GM23338 (cell line): ENCODE results near the gene ARHGEF40. TPM values are rescaled to one million over a fixed set of nuclear protein-coding genes. Genes with fewer than 3 reads are reported as not detected.

ENCODE experiments used
- ATAC-seq: fragments of 200-7000 bp; cut with Tn5 transposase; 3 replicates; pipeline ENCODE4 v1.9.1; 2020
- DNase-seq: peaks from one replicate; pipeline ENCODE4 v3.0.0-alpha.2; 2015; ENCODE audit warnings: low spot score
- H2AFZ ChIP-seq: fragments of 200-600 bp; sonication (generic); 2 replicates; pipeline ENCODE4 v1.8.0; 2016; ENCODE audit warnings: antibody characterized with exemption, mild to moderate bottlenecking, moderate library complexity
- H3F3A ChIP-seq: fragments of 200-600 bp; sonication (generic); replicated peaks from 2 replicates; pipeline ENCODE4 v1.8.0; 2017; ENCODE audit warnings: antibody characterized with exemption, mixed run types, low read depth
- H3K27ac ChIP-seq: fragments of 200-600 bp; sonication (generic); 2 replicates; pipeline ENCODE4 v1.6.1; 2016; ENCODE audit warnings: low read depth
- H3K27me3 ChIP-seq: fragments of 200-600 bp; sonication (generic); 2 replicates; pipeline ENCODE4 v1.8.0; 2016; ENCODE audit warnings: mild to moderate bottlenecking, mixed run types, moderate library complexity; ENCODE audit not compliant: insufficient read depth
- H3K36me3 ChIP-seq: fragments of 200-600 bp; sonication (generic); 2 replicates; pipeline ENCODE4 v1.8.0; 2016; ENCODE audit warnings: mild to moderate bottlenecking; ENCODE audit not compliant: insufficient read depth
- H3K4me1 ChIP-seq: fragments of 200-600 bp; sonication (generic); 2 replicates; pipeline ENCODE4 v1.8.0; 2016; ENCODE audit warnings: mild to moderate bottlenecking, moderate library complexity; ENCODE audit not compliant: insufficient read depth
- H3K4me2 ChIP-seq: fragments of 200-600 bp; sonication (generic); 2 replicates; pipeline ENCODE4 v1.7.1; 2017; ENCODE audit warnings: mixed run types
- H3K4me3 ChIP-seq: fragments of 200-600 bp; sonication (generic); 2 replicates; pipeline ENCODE4 v1.6.1; 2016; ENCODE audit warnings: mixed run types
- H3K79me2 ChIP-seq: fragments of 200-600 bp; sonication (generic); replicated peaks from 2 replicates; pipeline ENCODE4 v1.8.0; 2017; ENCODE audit warnings: mild to moderate bottlenecking; ENCODE audit not compliant: insufficient read depth
- H3K9me2 ChIP-seq: fragments of 200-600 bp; sonication (generic); 2 replicates; pipeline ENCODE4 v1.8.0; 2017; ENCODE audit not compliant: insufficient read depth
- H4K20me1 ChIP-seq: fragments of 200-600 bp; sonication (generic); replicated peaks from 2 replicates; pipeline ENCODE4 v1.8.0; 2017; ENCODE audit warnings: mild to moderate bottlenecking; ENCODE audit not compliant: insufficient read depth
- H3K27ac Mint-ChIP-seq: 2 replicates; pipeline ENCODE4 v1.8.0; 2020; ENCODE audit warnings: inconsistent platforms, mild to moderate bottlenecking, moderate library complexity, mixed read lengths
- H3K27me3 Mint-ChIP-seq: 3 replicates; pipeline ENCODE4 v1.8.0; 2022; ENCODE audit warnings: low read depth, mild to moderate bottlenecking, moderate library complexity, mixed read lengths, inconsistent platforms; ENCODE audit not compliant: insufficient read depth, poor library complexity
- H3K36me3 Mint-ChIP-seq: 3 replicates; pipeline ENCODE4 v1.8.0; 2021; ENCODE audit warnings: low read depth, mild to moderate bottlenecking, inconsistent platforms, moderate library complexity, mixed read lengths
- H3K4me1 Mint-ChIP-seq: 3 replicates; pipeline ENCODE4 v1.8.0; 2020; ENCODE audit warnings: mild to moderate bottlenecking, inconsistent platforms, mixed read lengths
- H3K4me3 Mint-ChIP-seq: 3 replicates; pipeline ENCODE4 v1.8.0; 2021; ENCODE audit warnings: moderate library complexity, mild to moderate bottlenecking, inconsistent platforms, mixed read lengths
- H3K9me3 Mint-ChIP-seq: 3 replicates; pipeline ENCODE4 v1.8.0; 2020; ENCODE audit warnings: moderate library complexity, mild to moderate bottlenecking, inconsistent platforms, mixed read lengths
- CREB1 ChIP-seq: fragments of 250-450 bp; sonication (Bioruptor Pico); IDR thresholded peaks from 2 replicates; pipeline ENCODE4 v1.5.0; 2020; ENCODE audit warnings: low read depth, mild to moderate bottlenecking, moderate library complexity
- CTCF ChIP-seq, 2 experiments: fragments of 200-600 bp in 1 of 2; sonication (generic) in 1 of 2; conservative IDR thresholded peaks; 2 replicates each; pipeline versions ENCODE4 v1.5.1 to v1.6.1; 2016 to 2017; ENCODE audit warnings: antibody characterized with exemption in 2 of 2, low read depth in 2 of 2, mild to moderate bottlenecking in 2 of 2, moderate library complexity in 1 of 2
- EZH2 ChIP-seq: fragments of 200-600 bp; sonication (generic); IDR thresholded peaks from one replicate; pipeline ENCODE4 v1.8.0; 2017; ENCODE audit warnings: antibody characterized with exemption, mild to moderate bottlenecking, low read depth; ENCODE audit not compliant: unreplicated experiment
- JUNB ChIP-seq: IDR thresholded peaks from one replicate; pipeline ENCODE4 v1.6.1; 2016; ENCODE audit warnings: antibody characterized with exemption; ENCODE audit not compliant: unreplicated experiment
- NANOG ChIP-seq: IDR thresholded peaks from 2 replicates; pipeline ENCODE4 v1.6.1; 2016; ENCODE audit warnings: antibody characterized with exemption, borderline replicate concordance
- REST ChIP-seq: IDR thresholded peaks from one replicate; pipeline ENCODE4 v1.6.1; 2018; ENCODE audit warnings: antibody characterized with exemption; ENCODE audit not compliant: unreplicated experiment
- STAT1 ChIP-seq: IDR thresholded peaks from one replicate; pipeline ENCODE4 v1.6.1; 2016; ENCODE audit warnings: antibody characterized with exemption; ENCODE audit not compliant: unreplicated experiment
- ZNF114 ChIP-seq: fragments of 250-450 bp; sonication (Bioruptor Pico); IDR thresholded peaks from 2 replicates; pipeline ENCODE4 v1.5.0; 2020; ENCODE audit warnings: mild to moderate bottlenecking, moderate library complexity
- ZNF331 ChIP-seq: fragments of 250-450 bp; sonication (Bioruptor Pico); IDR thresholded peaks from 2 replicates; pipeline ENCODE4 v1.5.0; 2020; ENCODE audit warnings: low read depth, mild to moderate bottlenecking, moderate library complexity
- polyA plus RNA-seq: library from polyadenylated mRNA; unstranded; fragments of >200 nt; fragmentation: Nextera tagmentation; extraction: Ambion mirVana; gene quantifications from 2 replicates; pipeline ENCODE4 v1.2.1, GENCODE V29; 2016
- total RNA-seq: library from RNA; depleted of rRNA; stranded (reverse); fragments of >200 nt; shearing (Covaris generic); gene quantifications from 2 replicates; pipeline ENCODE4 v1.2.3, GENCODE V29; 2014
- TF ChIP-seq, protein P1 (sequence below): fragments of 250-450 bp; sonication (Bioruptor Pico); IDR thresholded peaks from 2 replicates; pipeline ENCODE4 v1.5.0; 2020; ENCODE audit warnings: mild to moderate bottlenecking, moderate library complexity
- TF ChIP-seq, protein P2 (sequence below): IDR thresholded peaks from 2 replicates; pipeline ENCODE4 v1.6.1; 2016; ENCODE audit warnings: antibody characterized with exemption

Gene ARHGEF40
- total and polyA plus RNA-seq, 2 experiments from 2014 or later: 17.7 to 44.6 TPM

GRCh38 chr14:21050597-21050996 is 19.5 kb upstream of the ARHGEF40 start:
- no peak overlapping the region for H3K27ac ChIP-seq
- H3K4me1 ChIP-seq: peaks cover 4% of the 10 kb centered on the region; the same call in 1 of the 2 replicates
- TF ChIP-seq, protein P1, sequence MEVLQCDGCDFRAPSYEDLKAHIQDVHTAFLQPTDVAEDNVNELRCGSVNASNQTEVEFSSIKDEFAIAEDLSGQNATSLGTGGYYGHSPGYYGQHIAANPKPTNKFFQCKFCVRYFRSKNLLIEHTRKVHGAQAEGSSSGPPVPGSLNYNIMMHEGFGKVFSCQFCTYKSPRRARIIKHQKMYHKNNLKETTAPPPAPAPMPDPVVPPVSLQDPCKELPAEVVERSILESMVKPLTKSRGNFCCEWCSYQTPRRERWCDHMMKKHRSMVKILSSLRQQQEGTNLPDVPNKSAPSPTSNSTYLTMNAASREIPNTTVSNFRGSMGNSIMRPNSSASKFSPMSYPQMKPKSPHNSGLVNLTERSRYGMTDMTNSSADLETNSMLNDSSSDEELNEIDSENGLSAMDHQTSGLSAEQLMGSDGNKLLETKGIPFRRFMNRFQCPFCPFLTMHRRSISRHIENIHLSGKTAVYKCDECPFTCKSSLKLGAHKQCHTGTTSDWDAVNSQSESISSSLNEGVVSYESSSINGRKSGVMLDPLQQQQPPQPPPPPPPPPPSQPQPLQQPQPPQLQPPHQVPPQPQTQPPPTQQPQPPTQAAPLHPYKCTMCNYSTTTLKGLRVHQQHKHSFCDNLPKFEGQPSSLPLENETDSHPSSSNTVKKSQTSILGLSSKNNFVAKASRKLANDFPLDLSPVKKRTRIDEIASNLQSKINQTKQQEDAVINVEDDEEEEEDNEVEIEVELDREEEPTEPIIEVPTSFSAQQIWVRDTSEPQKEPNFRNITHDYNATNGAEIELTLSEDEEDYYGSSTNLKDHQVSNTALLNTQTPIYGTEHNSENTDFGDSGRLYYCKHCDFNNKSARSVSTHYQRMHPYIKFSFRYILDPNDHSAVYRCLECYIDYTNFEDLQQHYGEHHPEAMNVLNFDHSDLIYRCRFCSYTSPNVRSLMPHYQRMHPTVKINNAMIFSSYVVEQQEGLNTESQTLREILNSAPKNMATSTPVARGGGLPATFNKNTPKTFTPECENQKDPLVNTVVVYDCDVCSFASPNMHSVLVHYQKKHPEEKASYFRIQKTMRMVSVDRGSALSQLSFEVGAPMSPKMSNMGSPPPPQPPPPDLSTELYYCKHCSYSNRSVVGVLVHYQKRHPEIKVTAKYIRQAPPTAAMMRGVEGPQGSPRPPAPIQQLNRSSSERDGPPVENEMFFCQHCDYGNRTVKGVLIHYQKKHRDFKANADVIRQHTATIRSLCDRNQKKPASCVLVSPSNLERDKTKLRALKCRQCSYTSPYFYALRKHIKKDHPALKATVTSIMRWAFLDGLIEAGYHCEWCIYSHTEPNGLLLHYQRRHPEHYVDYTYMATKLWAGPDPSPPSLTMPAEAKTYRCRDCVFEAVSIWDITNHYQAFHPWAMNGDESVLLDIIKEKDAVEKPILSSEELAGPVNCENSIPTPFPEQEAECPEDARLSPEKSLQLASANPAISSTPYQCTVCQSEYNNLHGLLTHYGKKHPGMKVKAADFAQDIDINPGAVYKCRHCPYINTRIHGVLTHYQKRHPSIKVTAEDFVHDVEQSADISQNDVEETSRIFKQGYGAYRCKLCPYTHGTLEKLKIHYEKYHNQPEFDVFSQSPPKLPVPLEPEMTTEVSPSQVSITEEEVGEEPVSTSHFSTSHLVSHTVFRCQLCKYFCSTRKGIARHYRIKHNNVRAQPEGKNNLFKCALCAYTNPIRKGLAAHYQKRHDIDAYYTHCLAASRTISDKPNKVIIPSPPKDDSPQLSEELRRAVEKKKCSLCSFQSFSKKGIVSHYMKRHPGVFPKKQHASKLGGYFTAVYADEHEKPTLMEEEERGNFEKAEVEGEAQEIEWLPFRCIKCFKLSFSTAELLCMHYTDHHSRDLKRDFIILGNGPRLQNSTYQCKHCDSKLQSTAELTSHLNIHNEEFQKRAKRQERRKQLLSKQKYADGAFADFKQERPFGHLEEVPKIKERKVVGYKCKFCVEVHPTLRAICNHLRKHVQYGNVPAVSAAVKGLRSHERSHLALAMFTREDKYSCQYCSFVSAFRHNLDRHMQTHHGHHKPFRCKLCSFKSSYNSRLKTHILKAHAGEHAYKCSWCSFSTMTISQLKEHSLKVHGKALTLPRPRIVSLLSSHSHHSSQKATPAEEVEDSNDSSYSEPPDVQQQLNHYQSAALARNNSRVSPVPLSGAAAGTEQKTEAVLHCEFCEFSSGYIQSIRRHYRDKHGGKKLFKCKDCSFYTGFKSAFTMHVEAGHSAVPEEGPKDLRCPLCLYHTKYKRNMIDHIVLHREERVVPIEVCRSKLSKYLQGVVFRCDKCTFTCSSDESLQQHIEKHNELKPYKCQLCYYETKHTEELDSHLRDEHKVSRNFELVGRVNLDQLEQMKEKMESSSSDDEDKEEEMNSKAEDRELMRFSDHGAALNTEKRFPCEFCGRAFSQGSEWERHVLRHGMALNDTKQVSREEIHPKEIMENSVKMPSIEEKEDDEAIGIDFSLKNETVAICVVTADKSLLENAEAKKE (CRISPR knock-in tag): no peak
- no peak for TF ChIP-seq ZNF114 (CRISPR knock-in tag)
- TF ChIP-seq JUNB: no peak
- no peak for TF ChIP-seq ZNF331 (CRISPR knock-in tag)
- no peak for TF ChIP-seq CTCF (conservative IDR thresholded peaks at IDR 0.05; ENCODE audit: low read depth in 2 of 2)
- no peak for TF ChIP-seq STAT1
- no peak for TF ChIP-seq EZH2
- TF ChIP-seq, protein P2, sequence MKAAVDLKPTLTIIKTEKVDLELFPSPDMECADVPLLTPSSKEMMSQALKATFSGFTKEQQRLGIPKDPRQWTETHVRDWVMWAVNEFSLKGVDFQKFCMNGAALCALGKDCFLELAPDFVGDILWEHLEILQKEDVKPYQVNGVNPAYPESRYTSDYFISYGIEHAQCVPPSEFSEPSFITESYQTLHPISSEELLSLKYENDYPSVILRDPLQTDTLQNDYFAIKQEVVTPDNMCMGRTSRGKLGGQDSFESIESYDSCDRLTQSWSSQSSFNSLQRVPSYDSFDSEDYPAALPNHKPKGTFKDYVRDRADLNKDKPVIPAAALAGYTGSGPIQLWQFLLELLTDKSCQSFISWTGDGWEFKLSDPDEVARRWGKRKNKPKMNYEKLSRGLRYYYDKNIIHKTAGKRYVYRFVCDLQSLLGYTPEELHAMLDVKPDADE: no peak
- no peak for TF ChIP-seq NANOG
- no peak for TF ChIP-seq CREB1 (CRISPR knock-in tag)
- TF ChIP-seq REST: no peak
- H3K27ac Mint-ChIP-seq: no peak overlapping the region
- H4K20me1 ChIP-seq: no peaks in the 10 kb centered on the region
- H3K4me3 ChIP-seq: no peak overlapping the region
- peaks cover 2% of the 10 kb centered on the region for H3K27me3 Mint-ChIP-seq
- peaks cover 6% of the 10 kb centered on the region; the same call in 2 of the 3 replicates for H3K4me1 Mint-ChIP-seq
- H3K36me3 ChIP-seq: no peaks in the 10 kb centered on the region
- H3K4me2 ChIP-seq: no peak overlapping the region
- H3K9me2 ChIP-seq: no peaks in the 10 kb centered on the region; the same call in 1 of the 2 replicates
- no peaks in the 10 kb centered on the region for H3K9me3 Mint-ChIP-seq
- no peak for ATAC-seq
- DNase-seq: no peak
- H3K27me3 ChIP-seq: no peaks in the 10 kb centered on the region
- no peaks in the 10 kb centered on the region for H3K36me3 Mint-ChIP-seq
- no peak overlapping the region for H3K4me3 Mint-ChIP-seq
- H3K79me2 ChIP-seq: no peaks in the 10 kb centered on the region
- no peak overlapping the region for H2AFZ ChIP-seq
- no peaks in the 10 kb centered on the region for H3F3A ChIP-seq
